DND-41 (cell line): ENCODE results near the gene EEFSEC.

Experiments used
- ATAC-seq: fragments of 200-7000 bp; cut with Tn5 transposase; 3 replicates; pipeline ENCODE4 v1.9.1; 2021; ENCODE audit warnings: low read depth; ENCODE audit not compliant: insufficient read depth
- DNase-seq: peaks from one replicate; pipeline ENCODE4 v3.0.0-alpha.2; 2020
- H2AFZ ChIP-seq: 2 replicates; pipeline ENCODE4 v1.6.0; 2012; ENCODE audit warnings: low read depth, low read length
- H3K27ac ChIP-seq: 2 replicates; pipeline ENCODE4 v1.5.1; 2012; ENCODE audit warnings: low read length, inconsistent platforms
- H3K27me3 ChIP-seq: fragments of 200-600 bp; sonication (generic); 2 replicates; pipeline ENCODE4 v1.6.0; 2012; ENCODE audit warnings: low read length, mild to moderate bottlenecking, inconsistent platforms; ENCODE audit not compliant: insufficient read depth, poor library complexity
- H3K36me3 ChIP-seq: 2 replicates; pipeline ENCODE4 v1.5.1; 2012; ENCODE audit warnings: low read length, inconsistent platforms; ENCODE audit not compliant: insufficient read depth
- H3K4me1 ChIP-seq: 2 replicates; pipeline ENCODE4 v1.5.1; 2012; ENCODE audit warnings: mild to moderate bottlenecking, low read length; ENCODE audit not compliant: insufficient read depth
- H3K4me2 ChIP-seq: 2 replicates; pipeline ENCODE4 v1.6.0; 2012; ENCODE audit warnings: mild to moderate bottlenecking, moderate library complexity, low read length, inconsistent platforms; ENCODE audit not compliant: insufficient read depth
- H3K4me3 ChIP-seq, 2 experiments: fragments of 200-600 bp in 1 of 2; shearing (Covaris generic) in 1 of 2; 2 replicates each; pipeline ENCODE4 v1.5.1; 2012 to 2016; ENCODE audit warnings: inconsistent platforms in 2 of 2, low read length in 2 of 2, mild to moderate bottlenecking in 2 of 2, low read depth in 1 of 2, moderate library complexity in 1 of 2
- H3K79me2 ChIP-seq: 2 replicates; pipeline ENCODE4 v1.6.0; 2012; ENCODE audit warnings: low read length, inconsistent platforms; ENCODE audit not compliant: insufficient read depth
- H3K9ac ChIP-seq: 2 replicates; pipeline ENCODE4 v1.6.0; 2012; ENCODE audit warnings: low read depth, mild to moderate bottlenecking, inconsistent platforms, low read length, moderate library complexity
- H3K9me3 ChIP-seq: 2 replicates; pipeline ENCODE4 v1.5.1; 2012; ENCODE audit warnings: low read length, moderate library complexity, mild to moderate bottlenecking, inconsistent platforms; ENCODE audit not compliant: insufficient read depth, severe bottlenecking
- H4K20me1 ChIP-seq: 2 replicates; pipeline ENCODE4 v1.6.0; 2012; ENCODE audit warnings: low read length; ENCODE audit not compliant: insufficient read depth
- CTCF ChIP-seq: IDR thresholded peaks from 2 replicates; pipeline ENCODE4 v1.5.1; 2012; ENCODE audit warnings: borderline replicate concordance, low read length, moderate library complexity, mild to moderate bottlenecking; ENCODE audit not compliant: poor library complexity, severe bottlenecking; ENCODE audit errors: extremely low read depth
- EZH2 ChIP-seq: IDR thresholded peaks from 3 replicates; pipeline ENCODE4 v1.6.1; 2012; ENCODE audit warnings: borderline replicate concordance, low read depth, mild to moderate bottlenecking, moderate library complexity, low read length, inconsistent platforms; ENCODE audit not compliant: severe bottlenecking

The EEFSEC gene

GRCh38 chr3:128123156-128123537 lies 30.1 kb upstream of the EEFSEC start:
- Histone ChIP-seq H4K20me1 (0 out of 2 replicates have a peak, but pooled peaks cover 6% of the 10 kb centered on the region), H3K4me2 (peak overlapping the region; percentile 84), H3K79me2 (peaks cover 48% of the 10 kb centered on the region), H3K9ac (peak overlapping the region; percentile 95), H3K9me3 (no peaks in the 10 kb centered on the region), H3K27ac (peak overlapping the region; percentile 93), H3K4me3 (peak overlapping the region; percentile 75 to 97; a peak in 3 of 4 replicates), H3K4me1 (peaks cover 35% of the 10 kb centered on the region), H2AFZ (peak overlapping the region; percentile 90), H3K36me3 (peaks cover 35% of the 10 kb centered on the region), H3K27me3 (no peaks in the 10 kb centered on the region)
- TF ChIP-seq CTCF (no peak), EZH2 (no peak)
- DNase-seq (peak; percentile 34), ATAC-seq (no peak; the same call in 2 of the 3 replicates)

- TF ChIP-seq CTCF = no peak
- ATAC-seq = peak; percentile 99
These were observed 29.5 kb upstream of the EEFSEC start, which contains the start of gene RUVBL1 for GRCh38 chr3:128123538-128124368. RUVBL1 (minus strand) TSS chr3:128123812; CDS start chr3:128123724, 88 bp downstream.

GRCh38 chr3:128127236-128127635 lies 26.0 kb upstream of the EEFSEC start:
- no peak overlapping the region for H3K9ac ChIP-seq
- ATAC-seq = no peak
- H3K4me3 ChIP-seq = no peak overlapping the region

More at GRCh38 chr3:128123538-128124368, 29.5 kb upstream of the EEFSEC start, which contains the start of gene RUVBL1:
- H3K27me3 ChIP-seq = no peaks in the 10 kb centered on the region
- peak within 1 kb of the TSS; percentile 84 for H3K4me2 ChIP-seq
- H3K27ac ChIP-seq = peak within 1 kb of the TSS; percentile 93
- peak within 1 kb of the TSS; percentile 95 for H3K9ac ChIP-seq
- no peaks in the 10 kb centered on the region for H3K9me3 ChIP-seq
- peak within 1 kb of the TSS; percentile 90 for H2AFZ ChIP-seq
- H4K20me1 ChIP-seq = 0 out of 2 replicates have a peak, but pooled peaks cover 6% of the 10 kb centered on the region
- DNase-seq = peak; percentile 98
- H3K4me3 ChIP-seq = peak within 1 kb of the TSS; percentile 75 to 97
- H3K36me3 ChIP-seq = peaks cover 29% of the 10 kb centered on the region
- peaks cover 29% of the 10 kb centered on the region for H3K4me1 ChIP-seq
- peaks cover 42% of the 10 kb centered on the region for H3K79me2 ChIP-seq

More at GRCh38 chr3:128127236-128127635, 26.0 kb upstream of the EEFSEC start:
- no peak overlapping the region for H2AFZ ChIP-seq
- peaks cover 7% of the 10 kb centered on the region for H3K36me3 ChIP-seq
- no peak for DNase-seq
- peaks cover 14% of the 10 kb centered on the region for H3K79me2 ChIP-seq
- no peaks in the 10 kb centered on the region for H3K27me3 ChIP-seq
- H3K27ac ChIP-seq = no peak overlapping the region
- TF ChIP-seq CTCF = no peak
- TF ChIP-seq EZH2 = no peak
- H3K4me2 ChIP-seq = no peak overlapping the region
- H3K4me1 ChIP-seq = peaks cover 18% of the 10 kb centered on the region
- H3K9me3 ChIP-seq = no peaks in the 10 kb centered on the region
- H4K20me1 ChIP-seq = 0 out of 2 replicates have a peak, but pooled peaks cover 6% of the 10 kb centered on the region
